ENCODE results near the gene TUBB3.
"Not testable (repeated sequence)": the region's sequence is repeated elsewhere in the genome, so short reads cannot be mapped to it uniquely, and the experiment has no call there.

TUBB3 gene

DNA sequence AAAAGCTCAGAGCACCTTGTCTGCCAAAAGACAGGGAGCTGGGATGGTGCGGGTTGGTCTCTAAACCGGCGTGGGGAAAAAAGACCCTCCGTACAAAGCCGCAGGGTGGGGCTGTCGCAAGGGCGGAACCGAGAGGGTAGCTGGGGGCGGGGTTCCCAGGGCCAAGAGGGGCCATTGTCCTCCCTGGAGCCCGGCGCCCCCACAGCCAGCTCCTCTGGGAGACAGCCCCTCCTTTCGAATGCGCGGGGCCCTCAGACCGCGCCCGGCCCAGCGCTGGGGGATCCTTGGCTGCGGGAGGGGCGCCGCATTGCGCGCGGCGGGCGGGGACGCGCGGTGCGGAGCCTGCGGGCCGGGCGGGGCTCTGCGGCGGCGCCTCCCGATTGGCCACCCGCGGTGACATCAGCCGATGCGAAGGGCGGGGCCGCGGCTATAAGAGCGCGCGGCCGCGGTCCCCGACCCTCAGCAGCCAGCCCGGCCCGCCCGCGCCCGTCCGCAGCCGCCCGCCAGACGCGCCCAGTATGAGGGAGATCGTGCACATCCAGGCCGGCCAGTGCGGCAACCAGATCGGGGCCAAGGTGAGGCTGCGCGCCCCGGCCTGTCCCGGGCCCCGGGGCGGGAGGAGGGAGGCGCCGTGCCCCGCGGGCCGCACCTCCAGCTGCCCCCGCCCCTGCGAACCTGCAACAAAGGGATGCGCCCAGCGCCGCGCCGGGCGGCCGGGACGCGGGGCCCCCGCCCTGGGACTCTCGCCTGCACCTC is at the start of gene TUBB3:
Gene TUBB3, plus strand, starts transcription at position 459 of the 756 bp plus-strand sequence. Its CDS starts 60 bp downstream, at position 519.
- peak; percentile 76 for DNase-seq

DNA sequence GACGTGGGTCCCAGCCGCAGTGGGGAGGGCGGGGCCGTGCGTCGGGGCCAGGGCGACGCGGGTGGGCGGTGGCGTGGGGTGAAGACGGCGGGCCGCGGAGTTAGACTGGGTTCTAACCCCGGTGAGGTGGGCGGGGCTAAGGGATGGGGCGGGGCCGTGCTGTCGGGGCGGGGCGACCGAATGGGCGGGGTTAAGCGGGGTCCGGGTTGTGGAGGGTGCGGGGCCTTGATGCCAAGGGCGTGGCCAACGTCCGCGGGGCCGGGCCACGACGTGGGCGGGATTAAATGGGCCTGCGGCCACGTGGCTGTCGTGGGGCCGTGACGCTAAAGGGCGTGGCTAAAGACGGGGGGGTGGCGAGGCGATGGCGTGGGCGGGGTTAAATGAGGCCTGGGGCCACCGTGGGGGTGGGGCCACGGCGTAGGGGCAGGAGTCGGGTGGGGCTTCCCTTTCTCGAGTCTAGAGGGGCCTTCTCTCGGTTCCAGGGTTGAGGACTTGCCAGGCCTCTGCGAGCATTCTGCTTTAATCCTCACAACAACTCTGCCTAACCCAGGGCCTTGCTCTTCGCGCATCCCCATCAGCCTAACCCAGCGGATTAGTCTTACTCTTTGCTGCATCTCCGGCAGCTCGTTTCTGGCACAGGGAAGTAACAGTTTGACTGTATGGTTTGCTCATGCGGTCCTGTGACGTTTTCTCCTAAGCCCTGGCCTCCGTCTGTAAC is 49.0 kb upstream of the TUBB3 start:
- DNase-seq, result peak; percentile 86

DNA sequence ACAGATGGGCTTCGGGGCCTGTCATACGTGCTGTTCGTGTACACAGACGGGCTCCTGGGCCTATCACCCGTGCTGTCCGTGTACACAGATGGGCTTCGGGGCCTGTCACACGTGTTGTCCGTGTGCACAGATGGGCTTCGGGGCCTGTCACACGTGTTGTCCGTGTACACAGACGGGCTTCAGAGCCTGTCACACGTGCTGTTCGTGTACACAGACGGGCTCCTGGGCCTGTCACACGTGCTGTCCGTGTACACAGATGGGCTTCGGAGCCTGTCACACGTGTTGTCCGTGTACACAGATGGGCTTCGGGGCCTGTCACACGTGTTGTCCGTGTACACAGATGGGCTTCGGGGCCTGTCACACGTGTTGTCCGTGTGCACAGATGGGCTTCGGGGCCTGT is 44.0 kb upstream of the TUBB3 start:
- DNase-seq, result not testable (repeated sequence)

DNA sequence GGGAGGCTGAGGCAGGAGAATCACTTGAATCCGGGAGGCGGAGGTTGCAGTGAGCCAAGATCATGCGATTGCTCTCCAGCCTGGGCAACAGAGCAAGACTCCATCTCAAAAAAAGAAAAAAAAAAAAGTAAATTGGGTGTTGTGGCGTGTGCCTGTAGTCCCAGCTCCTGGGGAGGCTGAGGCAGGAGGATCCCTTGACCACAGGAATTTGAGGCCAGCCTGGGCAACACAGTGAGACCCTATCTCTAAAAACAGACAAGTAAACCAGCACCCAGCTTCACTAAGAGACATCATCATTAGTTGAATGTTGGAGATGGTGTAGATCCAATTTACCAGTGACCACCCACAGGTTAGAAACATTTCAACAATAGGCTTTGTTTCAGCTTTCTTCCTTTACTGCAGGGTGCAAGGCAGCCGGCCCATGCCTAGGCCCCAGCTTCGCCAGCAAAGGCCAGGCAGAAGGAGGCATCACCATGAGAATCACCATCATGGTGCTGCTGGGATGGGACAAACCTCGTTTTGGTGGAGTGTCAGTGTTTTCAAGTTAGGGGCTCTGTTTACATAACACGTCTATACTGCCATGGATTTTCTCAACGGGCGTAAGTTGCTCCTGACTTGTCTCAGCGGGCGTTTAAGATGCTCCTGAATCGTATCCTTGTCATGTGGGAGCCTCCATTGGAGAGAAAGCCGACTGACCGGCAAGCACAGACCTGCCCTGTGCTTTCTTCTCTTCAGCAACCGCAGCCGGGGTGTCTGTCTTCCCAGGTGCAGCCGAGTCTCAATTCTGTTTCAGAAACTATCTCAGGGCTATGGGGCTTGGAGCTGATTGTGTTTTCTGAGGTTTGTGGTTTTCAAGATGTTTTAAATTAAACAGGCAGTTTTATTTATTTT is 42.4 kb upstream of the TUBB3 start:
- peak; percentile 76 for DNase-seq

DNA sequence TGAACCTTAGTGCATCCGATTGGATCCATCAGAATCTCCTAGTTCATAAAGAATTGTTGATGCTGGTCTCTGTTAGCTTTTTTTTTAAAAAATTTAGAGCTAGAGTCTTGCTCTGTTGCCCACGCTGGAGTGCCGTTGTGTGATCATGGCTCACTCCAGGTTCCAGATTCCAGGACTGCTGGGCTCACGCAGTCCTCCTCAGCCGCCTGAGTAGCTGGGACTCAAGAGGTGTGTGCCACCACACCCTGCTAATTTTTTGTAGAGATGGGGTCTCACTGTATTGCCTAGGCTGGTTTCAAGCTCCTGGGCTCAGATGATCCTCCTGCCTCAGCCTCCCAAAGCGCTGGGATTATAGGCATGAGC is 41.8 kb upstream of the TUBB3 start:
- DNase-seq, result no peak

DNA sequence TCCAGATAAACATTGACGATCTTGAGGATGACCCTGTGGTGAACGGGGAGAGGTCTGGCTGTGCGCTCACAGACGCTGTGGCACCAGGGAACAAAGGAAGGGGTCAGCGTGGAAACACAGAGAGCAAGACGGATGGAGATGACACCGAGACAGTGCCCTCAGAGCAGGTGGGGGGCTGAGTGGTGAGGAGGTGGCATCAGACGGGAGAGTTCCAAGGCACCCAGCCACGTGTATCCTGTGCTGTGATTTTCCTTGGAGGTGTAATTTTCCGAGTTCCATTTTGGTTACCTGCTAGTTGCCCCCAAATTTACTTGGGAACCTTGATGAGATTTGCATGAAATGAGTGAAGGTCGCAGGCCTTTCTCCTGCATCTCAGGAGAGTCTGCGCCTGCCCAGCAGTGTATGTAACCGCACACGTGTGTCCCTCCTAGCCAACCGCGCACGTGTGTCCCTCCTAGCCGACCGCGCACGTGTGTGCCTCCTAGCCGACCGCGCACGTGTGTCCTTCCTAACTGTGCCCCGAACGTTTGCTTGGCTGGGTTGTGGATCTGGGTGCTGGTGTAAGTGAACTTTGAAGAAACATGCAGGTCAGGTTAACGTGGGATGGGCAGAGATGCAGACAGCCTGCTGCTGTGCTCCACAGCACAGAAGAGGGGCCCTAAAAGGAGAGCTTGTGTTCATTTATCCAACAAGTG is 39.6 kb upstream of the TUBB3 start:
- no peak for DNase-seq

DNA sequence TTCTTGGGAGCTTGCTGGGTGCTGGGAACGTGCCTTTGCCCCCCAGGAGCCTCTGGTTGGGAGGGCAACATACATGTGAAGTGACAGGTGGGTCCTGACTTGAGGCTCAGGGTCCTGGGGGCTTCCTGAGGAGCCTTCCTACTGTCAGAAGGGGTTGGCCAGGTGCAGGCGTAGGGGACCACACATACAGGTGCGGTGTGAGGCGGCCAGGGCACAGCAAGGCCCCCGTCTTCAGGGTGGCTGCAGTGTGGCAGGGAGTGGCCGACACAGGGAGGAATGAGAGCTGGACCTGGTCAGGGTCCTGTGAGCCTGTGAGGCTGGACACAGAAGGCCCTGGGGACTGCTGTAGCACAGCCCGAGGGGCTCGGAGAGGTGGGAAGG is 39.1 kb upstream of the TUBB3 start:
- DNase-seq, result no peak

DNA sequence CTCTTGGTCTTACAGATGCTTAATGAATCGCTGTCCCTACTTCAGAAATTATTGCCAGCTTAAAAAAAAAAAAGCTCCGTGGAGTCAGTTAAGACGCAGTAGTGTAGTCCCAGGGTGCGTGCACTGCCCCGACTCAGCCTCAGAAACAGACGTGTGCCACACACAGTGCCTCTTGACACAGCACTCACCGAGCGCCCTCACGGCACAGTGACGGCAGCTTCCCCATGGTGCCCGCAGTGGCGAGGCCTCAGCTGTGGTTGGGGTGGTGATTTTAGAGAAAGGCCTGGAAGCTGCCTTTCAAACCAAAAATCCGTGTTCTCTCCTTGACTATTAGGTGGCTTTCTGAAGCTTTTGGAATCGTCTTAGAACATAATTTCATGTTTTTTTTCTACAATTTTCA is 35.9 kb upstream of the TUBB3 start:
- DNase-seq, result no peak

DNA sequence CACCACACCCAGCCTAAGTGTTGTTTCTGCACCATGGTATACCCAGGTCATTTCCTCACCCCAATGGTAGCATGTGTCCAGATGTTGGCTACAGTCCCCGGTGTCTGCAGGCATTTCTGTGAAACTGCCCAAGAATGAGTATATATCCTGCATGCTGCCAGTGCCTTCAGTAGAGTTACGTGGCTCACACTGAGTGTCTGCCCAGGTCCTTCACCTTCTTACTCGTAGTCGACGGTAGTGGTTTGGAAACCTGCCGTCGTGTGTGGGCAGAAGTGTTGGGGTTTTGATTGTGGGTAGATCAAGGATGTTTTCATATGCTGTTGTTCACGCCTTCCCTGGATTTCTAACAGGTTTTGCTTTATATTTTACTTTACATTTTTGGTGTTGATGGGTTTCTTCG is 32.9 kb upstream of the TUBB3 start:
- no peak for DNase-seq

DNA sequence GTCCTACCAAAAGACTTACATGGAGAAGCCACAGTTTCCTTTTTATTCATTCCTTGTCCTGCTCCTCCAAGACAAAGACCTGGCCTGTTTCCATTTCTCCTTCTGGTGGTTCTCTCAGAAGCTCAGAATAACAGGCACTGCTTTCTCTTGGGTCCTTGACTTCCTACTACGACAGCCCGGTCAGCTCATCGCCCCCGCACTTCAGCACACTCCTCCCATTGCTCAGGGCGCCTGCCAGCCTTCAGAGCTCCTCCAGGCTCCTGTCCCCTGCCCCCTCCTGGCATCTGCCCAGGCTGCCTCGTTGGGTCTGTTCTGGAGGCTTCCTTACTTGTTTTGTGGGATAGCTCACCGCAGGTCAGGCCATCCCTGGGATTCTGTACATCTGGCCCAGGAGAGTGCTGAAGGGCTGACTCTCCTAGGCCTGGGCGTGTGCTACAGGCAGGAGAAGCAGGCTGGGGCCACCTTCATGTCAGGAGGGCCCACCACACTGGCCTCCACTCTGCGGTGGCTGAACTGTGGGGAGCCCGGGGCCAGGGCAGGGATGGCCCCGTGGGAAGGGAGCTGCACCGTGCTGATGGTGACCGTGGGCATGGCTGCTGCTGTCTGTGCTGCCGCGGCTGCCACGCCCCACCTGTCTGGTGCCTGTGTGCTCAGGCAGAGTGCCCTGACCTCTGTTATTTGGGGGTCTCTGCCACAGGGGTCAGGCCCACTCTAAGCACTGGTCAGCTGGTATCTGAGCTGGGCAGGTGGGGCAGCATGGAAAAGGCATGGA is 32.1 kb upstream of the TUBB3 start:
- DNase-seq, result no peak

DNA sequence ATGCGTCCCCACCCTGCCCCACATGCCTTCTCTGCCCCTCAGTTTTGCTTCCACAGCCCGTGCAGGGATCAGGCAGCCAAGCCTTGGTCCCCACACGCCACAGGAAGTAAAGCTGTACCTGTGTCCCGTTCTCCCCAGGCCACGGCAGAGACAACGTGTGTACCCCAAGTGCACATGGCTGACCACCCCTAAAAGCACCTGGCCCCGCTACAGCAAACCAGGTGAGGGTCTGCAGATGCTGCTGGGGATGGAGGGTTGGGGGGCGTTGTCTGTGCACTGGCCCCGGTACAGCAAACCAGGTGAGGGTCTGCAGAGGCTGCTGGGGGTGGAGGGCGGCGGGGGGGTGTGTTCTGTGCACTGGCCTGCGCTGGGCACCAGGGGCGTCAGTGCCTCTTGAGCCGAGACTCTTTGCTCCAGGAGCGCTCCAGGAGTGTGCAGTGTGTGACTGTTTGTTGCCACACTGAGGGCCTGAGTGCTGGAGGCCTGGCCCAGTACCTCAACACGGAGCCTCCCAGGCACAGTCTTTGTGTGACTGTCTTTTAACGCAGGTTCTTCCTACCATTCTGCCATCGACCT is 31.0 kb upstream of the TUBB3 start:
- DNase-seq, result no peak

DNA sequence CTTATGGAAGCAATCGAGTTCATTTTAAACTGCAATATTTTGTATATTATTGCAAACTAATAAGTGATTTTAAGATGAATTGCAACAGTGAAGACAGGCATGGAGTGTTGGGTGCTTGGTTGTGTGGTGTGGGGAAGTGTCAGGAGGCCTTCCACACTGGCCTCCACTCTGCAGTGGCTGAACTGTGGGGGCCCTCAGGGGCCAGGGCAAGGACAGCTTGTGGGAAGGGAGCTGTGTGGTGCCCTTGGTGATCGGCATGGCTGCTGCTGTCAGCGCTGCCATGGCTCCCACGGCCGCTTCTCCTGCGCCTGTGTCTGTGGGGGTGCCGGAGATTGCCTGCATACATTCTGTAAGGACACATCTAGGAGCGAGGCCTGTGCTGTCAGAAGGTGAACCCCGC is 30.5 kb upstream of the TUBB3 start:
- no peak for DNase-seq

DNA sequence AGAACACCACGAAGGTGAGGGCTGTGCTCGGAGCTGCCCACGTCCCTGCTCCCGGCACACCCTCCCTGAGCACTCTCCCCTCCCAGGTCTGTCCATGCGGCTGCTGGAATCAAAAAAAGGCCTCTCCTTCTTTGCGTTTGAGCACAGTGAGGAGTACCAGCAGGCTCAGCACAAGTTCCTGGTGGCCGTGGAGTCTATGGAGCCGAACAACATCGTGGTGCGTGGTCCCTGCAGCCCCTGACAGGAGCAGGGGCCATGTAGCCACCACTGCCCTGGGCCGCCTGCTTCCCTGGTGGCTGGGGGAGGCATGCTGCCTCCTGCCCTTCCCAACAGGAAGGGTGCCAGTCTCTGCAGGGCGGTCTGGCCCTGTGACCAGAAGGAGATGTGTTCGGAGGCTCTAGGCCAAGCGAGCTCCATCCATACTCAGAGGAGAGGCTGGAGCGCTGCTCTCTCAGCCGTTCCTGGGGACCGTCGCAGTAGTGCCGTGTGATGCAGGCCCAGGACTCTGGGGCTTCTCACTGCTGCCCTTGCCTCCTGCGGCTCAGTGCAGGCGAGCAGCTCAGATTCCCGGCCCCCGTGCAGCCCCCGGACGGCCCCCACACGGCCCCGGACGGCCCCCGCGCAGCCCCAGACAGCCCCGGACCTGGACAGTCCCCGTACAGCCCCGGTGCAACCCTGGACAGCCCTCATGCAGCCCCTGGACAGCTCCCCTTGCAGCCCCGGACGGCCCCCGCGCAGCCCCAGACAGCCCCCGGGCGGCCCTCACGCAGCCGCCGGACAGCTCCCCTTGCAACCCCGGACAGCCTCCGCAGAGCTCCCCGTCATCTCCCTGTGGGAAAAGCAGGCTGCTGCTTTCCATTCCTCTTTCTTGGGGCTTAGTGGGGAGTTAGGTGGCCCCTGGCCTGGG is 29.2 kb upstream of the TUBB3 start:
- no peak for DNase-seq

DNA sequence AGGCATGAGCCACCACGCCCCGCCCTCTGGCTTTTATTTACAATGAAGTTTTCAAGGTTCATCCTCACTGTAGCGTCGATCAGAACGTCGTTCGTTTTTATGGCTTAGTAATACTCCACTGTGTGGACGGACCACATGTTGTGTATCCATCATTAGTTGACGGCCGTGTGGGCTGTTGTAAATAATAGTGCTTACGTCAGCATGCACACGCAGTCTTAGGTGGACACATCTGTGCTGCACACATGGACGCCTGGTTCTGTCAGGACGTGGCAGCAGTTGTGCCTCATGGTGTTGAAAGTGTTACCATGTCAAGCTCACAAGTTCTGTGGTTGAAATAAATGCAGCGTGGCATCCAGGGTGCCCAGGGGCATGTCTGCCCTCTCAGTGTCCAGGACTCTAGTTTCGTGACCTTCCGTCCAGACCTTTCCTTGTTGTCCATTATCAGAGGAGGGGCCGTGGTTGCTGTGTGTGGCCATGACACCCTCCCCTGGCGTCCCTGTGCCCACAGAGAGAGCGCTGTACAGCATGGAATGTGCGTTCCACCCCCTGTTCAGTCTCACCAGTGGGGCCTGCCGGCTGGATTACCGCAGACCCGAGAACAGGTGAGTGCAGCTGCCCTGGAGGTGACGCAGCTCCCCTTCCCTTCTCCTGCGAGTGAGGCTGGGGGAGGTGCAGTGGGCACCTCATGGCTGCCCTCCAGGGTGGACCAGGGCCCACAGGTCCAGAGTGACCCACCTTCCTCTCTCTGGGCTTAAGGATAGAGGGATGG is 27.5 kb upstream of the TUBB3 start:
- no peak for DNase-seq

DNA sequence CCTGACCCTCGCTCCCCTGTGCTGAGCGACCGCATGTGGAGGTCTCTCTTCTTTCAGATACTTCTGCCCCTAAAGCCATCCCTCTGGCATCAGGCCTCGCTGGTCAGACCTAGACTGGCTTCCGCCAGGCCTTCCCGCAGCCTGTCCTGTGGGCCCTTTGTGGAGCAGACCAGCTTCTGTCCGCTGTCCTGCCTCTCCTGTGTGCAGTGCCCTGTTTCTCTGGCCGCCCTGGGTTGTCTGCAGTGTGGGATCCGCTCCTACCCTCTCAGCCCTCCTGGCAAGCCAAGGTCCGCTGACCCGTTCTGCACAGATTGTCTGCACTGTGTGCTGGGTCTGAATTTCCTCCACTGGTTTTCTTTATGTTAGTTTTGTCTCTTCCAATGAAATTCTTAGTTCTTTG is 25.9 kb upstream of the TUBB3 start:
- DNase-seq, result no peak

DNA sequence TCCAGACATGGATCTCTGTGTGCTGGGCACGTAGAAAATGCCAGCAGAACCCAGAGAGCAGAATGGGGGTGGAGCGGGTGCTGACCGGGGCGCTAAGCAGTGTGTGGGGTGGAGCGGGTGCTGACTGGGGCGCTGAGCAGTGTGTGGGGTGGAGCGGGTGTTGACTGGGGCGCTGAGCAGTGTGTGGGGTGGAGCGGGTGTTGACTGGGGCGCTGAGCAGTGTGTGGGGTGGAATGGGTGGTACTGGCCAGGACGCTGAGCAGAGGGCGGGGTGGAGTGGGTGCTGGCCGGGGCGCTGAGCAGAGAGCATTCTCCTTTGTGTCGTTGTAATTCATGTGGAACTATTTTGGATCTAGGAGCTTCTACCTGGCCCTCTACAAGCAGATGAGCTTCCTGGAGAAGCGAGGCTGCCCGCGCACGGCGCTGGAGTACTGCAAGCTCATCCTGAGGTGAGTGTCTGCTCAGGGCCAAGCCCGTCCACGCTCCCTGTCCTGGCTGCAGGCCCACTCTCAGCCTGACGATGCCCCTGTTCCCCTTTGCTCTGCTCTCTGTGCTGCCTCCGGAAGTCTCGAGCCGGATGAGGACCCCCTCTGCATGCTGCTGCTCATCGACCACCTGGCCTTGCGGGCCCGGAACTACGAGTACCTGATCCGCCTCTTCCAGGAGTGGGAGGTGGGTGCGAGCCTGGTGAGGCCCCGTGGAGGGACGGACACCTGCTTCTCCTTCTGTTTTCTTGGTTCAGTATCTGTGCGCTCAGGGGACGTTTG is 24.8 kb upstream of the TUBB3 start:
- no peak for DNase-seq

DNA sequence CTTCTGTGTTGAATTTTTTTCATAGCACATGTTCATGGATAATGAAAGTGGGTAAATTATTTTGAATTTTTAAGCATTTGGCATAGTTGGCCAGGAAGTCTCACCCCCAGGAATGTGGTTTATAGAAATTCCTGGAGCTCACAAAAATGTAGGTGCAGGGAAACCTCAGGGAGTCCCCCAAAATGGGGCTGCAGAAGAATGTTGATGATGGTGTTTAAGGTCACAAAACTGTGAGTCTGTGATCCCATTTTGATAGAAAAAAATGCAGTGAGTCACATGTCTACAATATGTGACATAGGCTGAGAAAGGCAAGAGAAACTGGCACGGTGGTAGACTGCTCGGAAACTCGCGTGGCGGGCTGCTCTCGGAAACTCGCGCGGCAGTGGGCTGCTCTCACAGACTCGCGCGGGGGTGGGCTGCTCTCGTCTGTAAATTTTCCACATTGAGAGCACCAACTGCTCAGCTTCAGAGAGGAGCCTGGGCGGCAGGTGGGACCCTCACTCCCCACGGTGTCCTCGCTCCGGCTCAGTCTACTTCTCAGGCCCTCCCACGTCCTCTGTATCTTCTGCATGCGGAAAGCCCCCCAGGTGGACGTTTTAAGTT is 23.2 kb upstream of the TUBB3 start:
- no peak for DNase-seq

DNA sequence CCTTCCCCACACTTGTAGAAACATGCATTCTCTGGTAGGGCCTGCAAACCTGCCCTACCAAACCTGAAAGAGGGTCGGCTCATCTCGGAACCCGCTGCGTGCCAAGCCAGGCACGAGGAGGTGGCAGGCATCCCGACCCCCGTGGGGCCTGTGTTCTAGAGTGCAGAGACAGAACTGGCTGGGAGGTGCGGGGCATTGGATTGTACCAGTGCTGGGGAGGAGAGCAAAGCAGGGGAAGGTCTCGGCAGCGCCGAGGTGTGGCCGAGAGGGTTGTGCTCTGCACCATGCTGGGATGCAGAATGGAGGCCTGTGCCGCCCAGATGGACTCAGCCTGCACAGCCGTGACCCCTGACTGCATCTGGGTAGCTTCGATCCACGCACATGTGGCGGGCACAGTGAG is 22.3 kb upstream of the TUBB3 start:
- no peak for DNase-seq

DNA sequence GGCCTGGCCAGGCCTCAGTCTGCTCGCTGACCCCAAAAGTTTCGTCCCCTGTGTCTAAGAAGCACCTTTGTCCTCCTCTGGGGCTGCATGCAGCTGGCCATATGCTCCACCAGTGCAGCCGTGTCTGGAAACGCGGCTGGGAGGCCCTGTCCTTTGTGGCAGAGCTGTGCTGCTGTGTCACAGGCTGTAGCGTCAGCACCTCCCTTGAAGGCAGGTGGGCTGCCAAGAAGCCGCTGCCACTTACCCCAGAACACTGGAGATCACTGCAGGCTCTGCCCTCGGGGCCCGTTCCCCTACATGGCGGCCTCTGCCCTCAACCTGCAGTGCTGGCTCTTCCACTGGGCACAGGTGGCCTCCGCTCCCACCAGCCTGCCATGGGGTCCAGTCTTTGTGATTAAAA is 20.2 kb upstream of the TUBB3 start:
- DNase-seq, result no peak
